Measurements from ENCODE around the gene SPATA33. TPM values are rescaled to one million over a fixed set of nuclear protein-coding genes. Genes with fewer than 3 reads are reported as not detected.

SPATA33 gene
- 6.3 TPM for polyA plus RNA-seq (2013)

DNA sequence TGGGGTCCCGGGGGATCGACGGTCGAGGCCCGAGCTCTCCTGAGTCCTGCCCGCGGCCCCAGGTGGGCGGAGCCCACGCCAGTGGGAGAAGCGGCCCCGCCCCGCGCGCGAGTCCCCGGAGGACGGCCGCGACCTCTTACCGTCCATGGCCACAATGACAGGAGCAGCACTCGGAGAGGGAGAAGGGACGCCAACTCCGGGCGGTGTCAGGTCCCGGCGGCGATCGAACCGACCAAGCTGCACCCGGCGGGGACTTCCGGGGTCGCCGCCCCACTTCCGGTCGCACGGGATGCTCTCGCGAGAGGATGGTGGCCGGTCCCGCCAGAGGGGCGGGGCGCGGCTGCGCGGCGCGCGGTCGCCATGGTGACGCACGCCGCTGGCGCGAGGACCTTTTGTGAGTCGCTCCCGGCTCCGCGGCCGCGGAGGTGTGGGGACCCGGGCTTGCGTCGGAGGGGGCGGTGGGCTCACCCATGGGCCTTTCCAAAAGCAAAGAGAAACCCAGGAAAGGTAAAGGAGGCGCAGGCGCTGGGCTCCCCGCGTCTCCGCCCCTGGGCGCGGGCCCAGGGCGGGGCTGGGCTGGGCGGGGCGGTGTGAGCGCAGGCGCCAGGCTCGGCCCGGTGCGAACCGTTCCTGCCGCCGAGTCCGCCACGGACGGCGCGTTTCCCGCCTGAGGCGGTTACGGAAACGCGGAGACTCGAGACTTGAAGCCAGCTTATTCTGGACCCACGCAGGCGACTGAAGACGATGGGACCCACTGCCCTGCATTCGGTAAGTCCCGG lies at the start of gene SPATA33, which contains the start of gene CHMP1A:
TSS of gene SPATA33 (plus strand) at position 395 of the 779 bp plus-strand sequence. CDS start at position 471, 76 bp downstream.
TSS of gene CHMP1A (minus strand) at position 267 of the 779 bp plus-strand sequence. CDS start at position 147, 120 bp downstream.
- POLR2A ChIA-PET, result interaction anchor here (0.8 to 2.2 kb wide), 4 partner anchors 11 to 61 kb away, joined by 3 to 6 read pairs (median 4); no protein-coding TSS in a partner anchor
- WGBS (ENCODE audit: insufficient coverage), result under 1% methylated on average over 85 of the region's 99 CpGs
- H3K27ac ChIP-seq (ENCODE audit: insufficient read depth in 1 of 2, low read depth in 1 of 2, low read length in 2 of 2, poor library complexity in 1 of 2, severe bottlenecking in 2 of 2), result peak within 1 kb of the TSS; percentile 79 to 94
- H3K4me3 ChIP-seq (ENCODE audit: control insufficient read depth in 1 of 7, extremely low read depth in 1 of 7, insufficient read depth in 4 of 7, low read depth in 2 of 7, low read length in 6 of 7), result peak within 1 kb of the TSS; percentile 70 to 99 (median 85)
- no peaks in the 10 kb centered on the region for H3K27me3 ChIP-seq (replicated peaks in 2 of 5; ENCODE audit: control insufficient read depth in 4 of 5, insufficient read depth in 5 of 5, low read length in 4 of 5)
- DNase-seq, result peak; percentile 86 to 92 (median 89)
- H3K4me1 ChIP-seq (ENCODE audit: control extremely low read depth in 1 of 4, control insufficient read depth in 4 of 4, insufficient read depth in 4 of 4, low read length in 3 of 4), result peaks cover 9 to 27% (median 21%) of the 10 kb centered on the region in 4 experiments
- CTCF ChIA-PET, result interaction anchor here (1.0 to 1.6 kb wide), 2 partner anchors 45 to 62 kb away, joined by 3 to 4 read pairs; no protein-coding TSS in a partner anchor
- H3K9me3 ChIP-seq (ENCODE audit: control extremely low read depth in 1 of 5, control insufficient read depth in 4 of 5, insufficient read depth in 2 of 5, low read depth in 1 of 5, low read length in 4 of 5), result no peaks in the 10 kb centered on the region
- peaks cover 1 to 27% (median 18%) of the 10 kb centered on the region in 4 experiments for H3K36me3 ChIP-seq (ENCODE audit: control insufficient read depth in 4 of 4, insufficient read depth in 4 of 4, low read length in 3 of 4)

DNA sequence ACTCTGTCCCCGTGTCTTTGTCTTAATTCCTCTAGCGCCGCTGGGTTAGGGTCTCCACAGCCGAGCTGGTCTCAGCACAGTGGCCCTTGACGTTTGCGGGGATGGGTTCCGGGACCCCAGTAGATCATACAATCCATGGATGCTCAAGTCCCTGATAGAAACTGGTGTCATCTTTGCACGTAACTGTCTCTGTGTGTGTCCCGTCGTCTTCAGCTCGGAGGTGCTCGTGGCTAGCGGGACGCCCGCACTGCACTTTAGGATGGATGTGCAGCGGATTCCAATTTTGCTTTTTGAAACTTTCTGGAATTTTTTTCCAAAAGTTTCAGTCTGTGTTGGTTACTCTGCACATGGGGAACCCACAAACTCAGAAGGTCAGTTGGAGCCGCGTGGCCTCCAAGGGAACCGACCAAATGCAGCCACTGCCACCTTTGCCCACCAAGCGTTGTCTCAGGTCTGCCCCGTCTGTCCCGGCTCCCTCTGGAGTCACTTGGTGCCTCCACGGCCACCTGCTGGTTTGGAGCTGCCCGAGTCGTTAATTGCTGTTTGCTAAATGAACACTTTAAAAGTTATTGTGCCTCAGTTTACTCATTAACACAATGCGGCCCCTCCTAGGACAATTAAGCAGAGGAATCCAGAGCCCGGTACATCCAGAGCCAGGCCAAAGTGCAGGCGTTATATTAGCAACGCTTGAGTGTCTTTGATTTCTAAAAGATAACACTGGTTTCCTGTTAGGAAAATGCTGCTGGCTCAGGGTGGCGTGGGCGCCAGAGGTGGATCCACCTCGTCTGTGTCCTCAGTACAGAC lies 49.5 kb upstream of the SPATA33 start:
- CTCF ChIA-PET, result no interaction called here

DNA sequence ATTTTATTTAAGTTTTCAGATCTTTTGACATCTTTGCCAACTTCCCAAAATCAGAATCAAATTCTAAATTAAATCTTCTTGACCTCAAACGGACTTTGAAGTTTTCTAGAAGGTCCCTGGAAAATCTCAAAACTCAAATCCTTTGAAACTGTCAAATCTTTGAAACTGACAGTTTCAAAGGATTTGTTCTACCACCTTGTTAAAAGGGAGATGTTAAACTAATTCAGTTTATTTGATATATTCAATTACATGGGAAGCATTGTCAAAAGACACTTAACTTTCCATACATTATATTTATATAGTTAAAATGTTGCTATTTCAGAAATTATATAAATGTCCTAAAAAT lies 47.6 kb upstream of the SPATA33 start:
- POLR2A ChIA-PET, result no interaction called here
- 100% methylated on average over 1 of the region's 1 CpG for WGBS (ENCODE audit: insufficient coverage)
- no peak overlapping the region for H3K4me3 ChIP-seq (ENCODE audit: control insufficient read depth in 1 of 7, extremely low read depth in 1 of 7, insufficient read depth in 4 of 7, low read depth in 2 of 7, low read length in 6 of 7)

More for the DNA sequence above, 49.5 kb upstream of the SPATA33 start:
- POLR2A ChIA-PET, result no interaction called here
- Histone ChIP-seq H3K4me1 (ENCODE audit: control extremely low read depth in 1 of 4, control insufficient read depth in 4 of 4, insufficient read depth in 4 of 4, low read length in 3 of 4) (peaks cover 0 to 7% (median 4%) of the 10 kb centered on the region in 4 experiments), H3K4me3 (ENCODE audit: control insufficient read depth in 1 of 7, extremely low read depth in 1 of 7, insufficient read depth in 4 of 7, low read depth in 2 of 7, low read length in 6 of 7) (no peak overlapping the region), H3K9me3 (ENCODE audit: control extremely low read depth in 1 of 5, control insufficient read depth in 4 of 5, insufficient read depth in 2 of 5, low read depth in 1 of 5, low read length in 4 of 5) (no peaks in the 10 kb centered on the region), H3K36me3 (ENCODE audit: control insufficient read depth in 4 of 4, insufficient read depth in 4 of 4, low read length in 3 of 4) (no peaks in the 10 kb centered on the region), H3K27ac (ENCODE audit: insufficient read depth in 1 of 2, low read depth in 1 of 2, low read length in 2 of 2, poor library complexity in 1 of 2, severe bottlenecking in 2 of 2) (no peak overlapping the region), H3K27me3 (replicated peaks in 2 of 5; ENCODE audit: control insufficient read depth in 4 of 5, insufficient read depth in 5 of 5, low read length in 4 of 5) (no peaks in the 10 kb centered on the region)
- DNase-seq, result no peak
- WGBS (ENCODE audit: insufficient coverage), result 96% methylated on average over 32 of the region's 32 CpGs

DNA sequence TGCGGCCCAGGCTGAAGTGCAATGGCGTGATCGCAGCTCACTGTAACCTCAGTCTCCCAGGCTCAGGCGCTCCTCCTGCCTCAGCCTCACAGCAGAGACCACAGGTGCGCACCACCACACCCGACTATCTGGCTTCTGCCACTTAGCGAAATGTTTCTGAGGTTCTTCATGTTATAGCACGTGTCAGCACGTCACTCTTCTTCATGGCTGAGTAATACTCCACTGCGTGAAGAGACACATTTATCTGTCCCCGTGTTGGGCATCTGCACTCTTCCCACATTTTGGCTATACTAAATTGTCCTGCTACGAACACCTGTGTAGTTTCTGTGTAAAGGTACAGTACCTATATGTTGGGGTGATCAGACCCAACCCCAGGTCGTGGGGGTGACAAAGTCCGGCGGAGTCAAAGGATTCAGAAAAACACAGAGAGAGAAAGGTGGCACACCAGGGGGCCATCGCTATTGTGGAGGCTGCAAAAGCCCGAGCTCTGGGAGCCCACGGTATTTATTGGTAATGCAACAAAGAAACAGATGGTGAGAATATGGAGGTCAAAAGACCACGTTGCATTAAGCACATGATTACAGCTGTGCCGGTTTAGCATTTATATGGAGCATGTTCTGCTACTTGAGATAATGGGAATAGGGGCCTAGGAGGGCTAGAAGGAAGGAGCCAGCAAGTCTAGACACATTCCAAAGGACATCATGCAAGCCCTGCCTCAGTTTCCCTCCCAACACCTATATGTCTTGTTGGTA lies 45.0 kb upstream of the SPATA33 start:
- H3K27ac ChIP-seq (ENCODE audit: insufficient read depth in 1 of 2, low read depth in 1 of 2, low read length in 2 of 2, poor library complexity in 1 of 2, severe bottlenecking in 2 of 2), result no peak overlapping the region
- no peaks in the 10 kb centered on the region for H3K27me3 ChIP-seq (replicated peaks in 2 of 5; ENCODE audit: control insufficient read depth in 4 of 5, insufficient read depth in 5 of 5, low read length in 4 of 5)
- POLR2A ChIA-PET, result no interaction called here
- WGBS (ENCODE audit: insufficient coverage), result 99% methylated on average over 16 of the region's 20 CpGs
- CTCF ChIA-PET, result interaction anchor here (0.7 to 1.6 kb wide), 5 partner anchors 9 to 46 kb away, joined by 3 to 5 read pairs (median 4); partner anchors contain the start of genes CHMP1A and SPATA33
- no peak overlapping the region for H3K4me3 ChIP-seq (ENCODE audit: control insufficient read depth in 1 of 7, extremely low read depth in 1 of 7, insufficient read depth in 4 of 7, low read depth in 2 of 7, low read length in 6 of 7)
- no peak for DNase-seq
- H3K9me3 ChIP-seq (ENCODE audit: control extremely low read depth in 1 of 5, control insufficient read depth in 4 of 5, insufficient read depth in 2 of 5, low read depth in 1 of 5, low read length in 4 of 5), result no peaks in the 10 kb centered on the region
- H3K4me1 ChIP-seq (ENCODE audit: control extremely low read depth in 1 of 4, control insufficient read depth in 4 of 4, insufficient read depth in 4 of 4, low read length in 3 of 4), result peaks cover 0 to 16% (median 10%) of the 10 kb centered on the region in 4 experiments
- no peaks in the 10 kb centered on the region for H3K36me3 ChIP-seq (ENCODE audit: control insufficient read depth in 4 of 4, insufficient read depth in 4 of 4, low read length in 3 of 4)

More for the DNA sequence above, 47.6 kb upstream of the SPATA33 start:
- Histone ChIP-seq H3K4me1 (ENCODE audit: control extremely low read depth in 1 of 4, control insufficient read depth in 4 of 4, insufficient read depth in 4 of 4, low read length in 3 of 4) (peaks cover 0 to 16% (median 10%) of the 10 kb centered on the region in 4 experiments), H3K27me3 (replicated peaks in 2 of 5; ENCODE audit: control insufficient read depth in 4 of 5, insufficient read depth in 5 of 5, low read length in 4 of 5) (no peaks in the 10 kb centered on the region), H3K9me3 (ENCODE audit: control extremely low read depth in 1 of 5, control insufficient read depth in 4 of 5, insufficient read depth in 2 of 5, low read depth in 1 of 5, low read length in 4 of 5) (no peaks in the 10 kb centered on the region), H3K27ac (ENCODE audit: insufficient read depth in 1 of 2, low read depth in 1 of 2, low read length in 2 of 2, poor library complexity in 1 of 2, severe bottlenecking in 2 of 2) (no peak overlapping the region), H3K36me3 (ENCODE audit: control insufficient read depth in 4 of 4, insufficient read depth in 4 of 4, low read length in 3 of 4) (no peaks in the 10 kb centered on the region)
- no peak for DNase-seq
- CTCF ChIA-PET, result no interaction called here

DNA sequence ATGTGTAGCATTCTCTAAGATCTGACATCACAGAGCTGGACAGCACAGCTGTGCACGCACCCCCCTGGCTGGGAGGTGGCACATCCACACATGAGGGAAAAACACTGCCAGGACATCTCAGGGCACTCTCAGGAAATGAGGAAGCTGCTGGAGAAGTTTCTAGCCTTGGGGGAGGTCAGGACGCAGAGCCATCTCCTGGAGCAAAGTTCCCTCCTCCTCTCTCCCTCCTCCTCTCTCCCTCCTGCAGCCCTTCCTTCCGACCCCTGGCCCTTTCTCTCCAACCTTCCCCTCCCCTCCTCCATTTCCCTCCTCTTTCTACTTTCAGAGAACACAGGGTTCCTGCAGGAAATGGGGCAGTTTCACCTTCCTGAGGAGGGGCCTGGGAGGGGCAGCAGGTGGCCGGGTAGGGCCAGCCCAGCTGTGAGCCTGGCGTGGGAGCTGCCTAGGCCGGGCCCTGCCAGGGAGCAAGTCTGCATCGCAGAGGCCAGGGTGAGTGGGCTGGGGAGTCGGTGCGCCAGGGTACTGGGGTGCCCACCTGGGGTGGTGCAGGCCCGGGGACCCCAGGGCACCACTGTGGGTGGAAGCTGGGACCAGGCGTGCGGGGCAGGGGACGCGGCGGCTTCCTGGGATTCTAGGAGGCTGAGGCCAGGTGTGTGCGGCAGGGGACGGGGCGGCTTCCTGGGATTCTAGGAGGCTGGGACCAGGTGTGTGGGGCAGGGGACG lies 44.2 kb upstream of the SPATA33 start, which contains the start of gene DPEP1:
TSS of gene DPEP1 (plus strand) at position 412 of the 723 bp plus-strand sequence. CDS start 16,769 bp downstream, outside the sequence.
- H3K4me3 ChIP-seq (ENCODE audit: control insufficient read depth in 1 of 7, extremely low read depth in 1 of 7, insufficient read depth in 4 of 7, low read depth in 2 of 7, low read length in 6 of 7), result no peak within 1 kb of the TSS
- no peaks in the 10 kb centered on the region for H3K36me3 ChIP-seq (ENCODE audit: control insufficient read depth in 4 of 4, insufficient read depth in 4 of 4, low read length in 3 of 4)
- ChIA-PET POLR2A (no interaction called here), CTCF (interaction anchor here (0.7 to 2.2 kb wide), 4 partner anchors 8 to 11 kb away, joined by 3 to 7 read pairs (median 4); no protein-coding TSS in a partner anchor)
- H3K27ac ChIP-seq (ENCODE audit: insufficient read depth in 1 of 2, low read depth in 1 of 2, low read length in 2 of 2, poor library complexity in 1 of 2, severe bottlenecking in 2 of 2), result no peak within 1 kb of the TSS
- H3K27me3 ChIP-seq (replicated peaks in 2 of 5; ENCODE audit: control insufficient read depth in 4 of 5, insufficient read depth in 5 of 5, low read length in 4 of 5), result no peaks in the 10 kb centered on the region
- H3K4me1 ChIP-seq (ENCODE audit: control extremely low read depth in 1 of 4, control insufficient read depth in 4 of 4, insufficient read depth in 4 of 4, low read length in 3 of 4), result peaks cover 0 to 16% (median 10%) of the 10 kb centered on the region in 4 experiments
- peak in 2 of 3 donors; percentile 9 to 29 for DNase-seq
- no peaks in the 10 kb centered on the region for H3K9me3 ChIP-seq (ENCODE audit: control extremely low read depth in 1 of 5, control insufficient read depth in 4 of 5, insufficient read depth in 2 of 5, low read depth in 1 of 5, low read length in 4 of 5)
- 63% methylated on average over 13 of the region's 19 CpGs for WGBS (ENCODE audit: insufficient coverage)

DNA sequence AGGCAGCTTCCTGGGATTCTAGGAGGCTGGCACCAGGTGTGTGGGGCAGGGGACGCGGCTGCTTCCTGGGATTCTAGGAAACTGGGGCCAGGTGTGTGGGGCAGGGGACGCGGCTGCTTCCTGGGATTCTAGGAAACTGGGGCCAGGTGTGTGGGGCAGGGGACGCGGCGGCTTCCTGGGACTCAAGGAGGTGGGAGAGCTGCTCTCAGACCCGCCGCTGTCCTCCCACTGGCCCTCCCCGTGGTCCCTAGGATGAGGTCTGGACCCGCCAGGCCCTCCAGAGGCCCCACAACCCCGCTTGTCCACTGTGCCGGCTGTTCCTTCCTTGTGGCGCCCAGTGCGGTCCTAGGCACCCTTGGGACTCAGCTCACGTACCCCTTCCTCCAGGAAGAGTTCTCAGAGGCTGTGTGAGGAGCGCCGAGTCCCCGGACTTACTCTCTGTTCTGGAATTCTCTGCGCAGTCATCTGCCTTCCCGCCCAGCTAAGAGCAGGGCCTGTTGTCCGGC lies 43.6 kb upstream of the SPATA33 start:
- Histone ChIP-seq H3K9me3 (ENCODE audit: control extremely low read depth in 1 of 5, control insufficient read depth in 4 of 5, insufficient read depth in 2 of 5, low read depth in 1 of 5, low read length in 4 of 5) (no peaks in the 10 kb centered on the region), H3K27me3 (replicated peaks in 2 of 5; ENCODE audit: control insufficient read depth in 4 of 5, insufficient read depth in 5 of 5, low read length in 4 of 5) (no peaks in the 10 kb centered on the region), H3K27ac (ENCODE audit: insufficient read depth in 1 of 2, low read depth in 1 of 2, low read length in 2 of 2, poor library complexity in 1 of 2, severe bottlenecking in 2 of 2) (no peak overlapping the region), H3K4me1 (ENCODE audit: control extremely low read depth in 1 of 4, control insufficient read depth in 4 of 4, insufficient read depth in 4 of 4, low read length in 3 of 4) (peaks cover 0 to 16% (median 10%) of the 10 kb centered on the region in 4 experiments), H3K36me3 (ENCODE audit: control insufficient read depth in 4 of 4, insufficient read depth in 4 of 4, low read length in 3 of 4) (no peaks in the 10 kb centered on the region), H3K4me3 (ENCODE audit: control insufficient read depth in 1 of 7, extremely low read depth in 1 of 7, insufficient read depth in 4 of 7, low read depth in 2 of 7, low read length in 6 of 7) (no peak overlapping the region)
- DNase-seq, result no peak
- ChIA-PET POLR2A (no interaction called here), CTCF (interaction anchor here (1.2 to 2.2 kb wide), 5 partner anchors 10 to 16 kb away, joined by 3 to 11 read pairs (median 6); no protein-coding TSS in a partner anchor)
- WGBS (ENCODE audit: insufficient coverage), result 96% methylated on average over 22 of the region's 22 CpGs
